ENCODE measurements around the gene SS18L1.
A peak's percentile ranks its signal among the peaks of the same experiment; 100 is the strongest.
"Not testable (repeated sequence)": the region's sequence is repeated elsewhere in the genome, so short reads cannot be mapped to it uniquely, and the experiment has no call there.

Gene SS18L1

GRCh38 chr20:62138204-62138543 is 5.4 kb upstream of the SS18L1 start:
- DNase-seq: no peak

DNA sequence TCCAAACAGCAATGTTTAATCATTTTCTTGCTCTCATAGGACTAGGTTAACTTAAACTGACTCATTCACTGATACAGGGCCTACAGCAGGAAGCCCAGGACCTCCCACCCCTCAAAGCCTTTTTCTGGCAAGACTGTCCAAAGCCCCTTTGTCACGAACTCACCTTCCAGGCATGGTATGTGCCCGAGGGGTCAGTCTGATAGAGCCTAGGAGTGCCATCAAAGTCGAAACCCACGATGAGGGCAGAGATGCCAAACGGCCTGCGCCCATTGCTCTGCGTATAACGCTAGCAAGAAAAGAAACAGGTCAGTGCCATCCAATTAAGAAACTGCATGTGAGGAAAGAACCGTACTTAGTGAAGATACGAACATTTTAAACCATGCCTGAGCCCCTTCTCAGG is 4.7 kb upstream of the SS18L1 start:
- no peak for DNase-seq

GRCh38 chr20:62139636-62140035 is 3.9 kb upstream of the SS18L1 start:
- no peak for DNase-seq

GRCh38 chr20:62141043-62141396 is 2.5 kb upstream of the SS18L1 start:
- DNase-seq: no peak

GRCh38 chr20:62141397-62142251 is 1.9 kb upstream of the SS18L1 start:
- DNase-seq: peak; percentile 34 to 42

- no peak for DNase-seq
These were observed 1.1 kb upstream of the SS18L1 start for GRCh38 chr20:62142252-62143080.

- DNase-seq: peak; percentile 57 to 68
These were observed 622 bp downstream of the SS18L1 start for GRCh38 chr20:62143957-62144825.

DNA sequence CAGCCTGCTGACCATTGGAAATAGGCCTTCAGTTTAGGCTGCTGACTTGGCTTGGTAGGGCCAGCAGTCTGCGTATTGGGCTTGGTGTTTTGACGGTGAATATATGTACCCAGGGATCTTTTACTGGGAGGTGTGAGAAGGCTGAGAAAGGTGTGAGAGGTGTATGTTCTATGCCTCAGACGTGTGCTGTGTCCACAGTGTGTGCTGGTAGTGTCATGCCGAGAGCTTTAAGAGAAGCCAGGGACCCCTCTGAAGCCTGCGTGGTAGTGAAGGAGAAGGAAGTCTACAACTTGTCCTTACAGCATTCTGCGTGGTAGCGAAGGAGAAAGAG is 2.1 kb downstream of the SS18L1 start:
- DNase-seq: no peak

GRCh38 chr20:62146019-62146755 is 2.6 kb downstream of the SS18L1 start:
- DNase-seq: no peak

- DNase-seq: no peak
These were observed 3.6 kb downstream of the SS18L1 start for GRCh38 chr20:62147125-62147524.

GRCh38 chr20:62147528-62147927 is 4.0 kb downstream of the SS18L1 start:
- no peak for DNase-seq

DNA sequence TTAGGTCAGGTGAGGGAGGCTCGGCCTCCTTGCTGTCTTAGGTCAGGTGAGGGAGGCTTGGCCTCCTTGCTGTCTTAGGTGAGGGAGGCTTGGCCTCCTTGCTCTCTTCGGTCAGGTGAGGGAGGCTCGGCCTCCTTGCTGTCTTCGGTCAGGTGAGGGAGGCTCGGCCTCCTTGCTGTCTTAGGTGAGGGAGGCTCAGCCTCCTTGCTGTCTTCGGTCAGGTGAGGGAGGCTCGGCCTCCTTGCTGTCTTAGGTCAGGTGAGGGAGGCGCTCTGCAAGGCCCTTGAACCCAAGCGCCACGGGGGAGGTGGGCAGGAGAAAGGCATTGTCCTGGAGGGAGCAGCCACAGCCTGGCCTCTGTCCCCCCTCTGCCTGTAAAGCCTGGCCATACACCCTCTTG is 4.8 kb downstream of the SS18L1 start:
- not testable (repeated sequence) for DNase-seq

DNA sequence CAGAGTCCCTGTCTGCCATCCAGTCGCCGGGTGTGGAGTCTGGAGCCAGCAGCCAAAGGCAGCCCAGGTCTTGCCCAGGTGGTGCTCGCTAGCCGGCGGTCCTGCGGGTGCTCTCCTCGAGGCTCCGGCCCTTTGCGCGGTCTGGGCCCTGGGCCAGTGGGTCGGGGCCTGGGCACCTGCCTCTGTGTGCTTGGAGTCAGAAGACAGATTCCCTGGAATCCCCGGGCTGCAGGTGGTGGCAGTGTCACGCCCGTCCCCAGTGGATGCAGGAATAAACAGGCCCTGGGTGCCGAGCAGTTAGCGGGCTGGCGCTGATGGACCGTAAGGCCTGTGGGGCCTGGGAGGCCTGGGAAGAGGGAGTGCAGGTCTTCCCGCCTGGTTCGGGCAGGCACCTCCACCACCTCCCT is 5.3 kb downstream of the SS18L1 start:
- no peak for DNase-seq

DNA sequence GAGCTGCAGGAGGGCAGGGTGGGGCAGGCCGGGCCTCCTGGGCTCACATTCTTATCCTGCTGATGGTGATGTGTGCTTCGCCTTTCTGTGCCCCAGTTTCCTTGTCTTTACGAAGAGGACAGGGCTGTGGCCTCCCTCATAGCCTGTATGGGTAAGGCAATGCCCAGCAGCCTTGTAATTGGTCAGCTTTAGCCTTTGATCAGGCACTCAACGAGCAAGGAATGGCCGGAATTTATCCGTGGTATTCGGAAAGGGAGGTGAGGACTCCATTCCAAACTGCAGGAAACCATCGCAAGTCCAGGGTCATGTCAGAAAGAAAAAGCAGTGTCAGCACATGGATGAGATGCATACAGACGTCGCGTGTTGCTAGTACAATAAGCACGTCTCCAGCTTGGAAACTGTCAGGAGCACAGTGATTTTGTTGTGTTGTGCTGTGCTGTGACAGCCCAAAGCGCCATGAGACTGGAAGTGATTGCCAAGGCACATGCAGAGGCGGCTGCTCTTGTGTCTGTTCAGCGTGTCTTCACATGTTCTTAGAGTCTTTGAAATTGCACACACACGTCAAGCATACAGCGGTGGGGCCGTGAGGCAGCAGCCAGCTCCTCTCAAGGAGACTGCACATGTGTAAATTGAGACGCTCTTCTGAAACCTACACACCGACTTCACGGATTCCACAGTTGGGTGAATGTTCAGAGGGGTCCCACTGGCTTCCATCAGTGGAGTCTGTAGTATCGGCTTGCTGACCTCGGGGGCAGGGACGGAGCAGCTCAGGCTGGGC is 6.2 kb downstream of the SS18L1 start:
- no peak for DNase-seq

- no peak for DNase-seq
These were observed 6.7 kb downstream of the SS18L1 start for GRCh38 chr20:62150310-62150575.

- DNase-seq: no peak
These were observed 7.7 kb downstream of the SS18L1 start for GRCh38 chr20:62151225-62151624.

- no peak for DNase-seq
These were observed 8.3 kb downstream of the SS18L1 start for GRCh38 chr20:62151835-62152364.

DNA sequence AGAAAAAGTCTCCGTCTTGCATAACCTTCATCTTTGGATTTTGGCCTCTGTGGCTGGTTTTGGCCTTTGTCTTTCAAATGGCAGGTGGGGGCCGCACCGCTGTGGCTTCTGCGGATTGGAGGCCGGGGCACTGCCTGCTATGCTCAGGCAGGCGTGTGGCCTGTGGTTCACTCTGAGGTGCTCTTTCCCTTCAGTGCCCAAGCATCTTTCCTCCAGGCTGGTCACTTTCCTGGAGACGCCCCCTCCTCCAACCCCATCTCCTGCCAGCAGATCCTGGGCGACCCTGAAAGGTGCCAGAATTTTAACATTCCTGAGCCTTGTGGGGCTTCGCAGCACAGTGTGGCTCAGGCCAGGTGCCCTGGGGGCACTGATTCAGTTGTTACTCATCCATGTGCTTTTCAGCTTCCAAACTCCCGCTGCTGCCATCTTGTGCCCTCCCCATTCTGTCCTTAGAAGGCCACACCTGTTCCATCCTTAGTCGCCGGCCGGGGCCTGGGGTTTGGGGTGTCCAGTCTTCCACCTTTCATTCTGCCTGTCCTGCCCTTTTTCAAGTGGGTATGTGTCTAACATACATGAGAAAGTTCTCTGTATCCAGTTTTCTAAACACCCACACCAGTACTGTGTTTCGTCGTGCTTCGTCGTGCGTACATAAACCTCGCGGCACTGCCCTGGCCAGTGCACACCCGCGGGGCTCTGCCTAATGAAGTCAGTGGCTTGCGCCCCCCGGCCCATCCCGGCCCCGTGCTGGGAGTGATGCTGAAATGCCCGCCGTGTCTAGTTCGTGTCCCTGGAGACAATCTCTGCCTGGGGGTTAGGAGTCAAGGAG is 12.1 kb downstream of the SS18L1 start:
- DNase-seq: no peak

GRCh38 chr20:62156254-62156556 is 12.6 kb downstream of the SS18L1 start:
- peak in 1 of 2 experiments; percentile 12 for DNase-seq

DNA sequence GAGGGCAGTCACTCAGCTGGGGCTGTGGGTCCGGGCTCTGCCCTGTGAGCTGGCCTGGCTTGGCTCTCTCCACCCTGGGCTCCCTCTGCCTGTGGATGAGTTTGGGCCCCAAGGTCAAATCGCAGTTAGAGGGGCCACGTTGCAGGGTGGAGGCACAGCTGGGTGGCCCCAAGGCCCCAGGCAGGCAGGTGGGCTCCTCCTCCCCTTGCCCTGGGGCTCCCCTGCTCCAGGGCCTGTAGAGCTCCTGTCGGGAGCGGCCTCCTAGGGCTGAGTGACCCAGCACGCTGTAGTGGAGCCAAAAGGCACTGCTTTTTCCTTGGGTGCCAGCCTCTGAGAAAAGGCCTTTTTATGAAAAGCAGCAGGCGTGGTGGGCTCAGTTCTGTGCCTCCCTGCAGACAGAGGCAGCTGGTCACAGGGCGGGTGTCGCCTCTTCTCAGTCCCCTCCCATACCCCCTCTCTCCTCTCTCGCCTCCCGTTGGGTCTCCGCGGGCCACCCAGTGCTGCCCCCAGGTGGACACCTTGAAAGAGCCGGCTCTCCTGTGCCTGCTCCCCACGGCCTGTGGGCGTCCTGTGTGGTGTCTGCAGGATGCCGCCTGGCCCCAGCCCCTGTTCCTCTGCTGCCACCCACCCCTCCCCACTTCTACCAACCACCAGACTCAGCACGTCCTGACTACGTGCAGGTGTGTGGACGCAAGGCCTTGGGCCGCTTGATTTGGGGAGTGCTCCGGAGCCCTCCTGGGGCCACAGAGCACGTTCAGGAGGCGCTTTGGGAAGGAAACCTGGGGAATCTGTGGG is 13.2 kb downstream of the SS18L1 start:
- peak; percentile 48 to 60 for DNase-seq
